Skeletal muscle cell (primary cell): ENCODE data around the gene GARIN1A.

ENCODE experiments used
- DNase-seq: peaks from one replicate; pipeline ENCODE4 v3.0.0-alpha.2; 2010; ENCODE audit warnings: low read depth
- H3K4me3 ChIP-seq: 2 replicates; pipeline ENCODE4 v1.5.1; 2011; ENCODE audit warnings: low read depth, mild to moderate bottlenecking, control low read depth, low read length, moderate library complexity

GARIN1A gene

GRCh38 chr7:128708824-128709223 lies 36.7 kb downstream of the GARIN1A start:
- DNase-seq: no peak
- H3K4me3 ChIP-seq: no peak overlapping the region

DNA sequence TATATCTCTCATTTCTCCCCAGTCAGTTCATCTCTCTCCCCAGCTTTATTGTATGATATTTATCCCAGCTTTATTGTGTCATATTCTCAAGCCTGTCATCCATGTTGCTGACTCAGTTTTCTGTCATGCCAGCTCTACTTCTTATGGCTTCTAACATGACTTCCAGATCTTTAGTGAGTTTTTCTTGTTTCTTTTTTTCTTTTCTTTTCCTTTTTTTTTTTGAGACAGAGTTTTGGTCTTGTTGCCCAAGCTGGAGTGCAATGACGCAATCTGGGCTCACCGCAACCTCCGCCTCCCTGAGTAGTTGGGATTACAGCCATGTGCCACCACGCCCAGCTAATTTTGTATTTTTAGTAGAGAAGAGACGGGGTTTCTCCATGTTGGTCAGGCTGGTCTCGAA lies 38.4 kb downstream of the GARIN1A start:
- DNase-seq: no peak
- no peak overlapping the region for H3K4me3 ChIP-seq

GRCh38 chr7:128713794-128714193 lies 41.7 kb downstream of the GARIN1A start:
- DNase-seq: no peak
- H3K4me3 ChIP-seq: no peak overlapping the region

DNA sequence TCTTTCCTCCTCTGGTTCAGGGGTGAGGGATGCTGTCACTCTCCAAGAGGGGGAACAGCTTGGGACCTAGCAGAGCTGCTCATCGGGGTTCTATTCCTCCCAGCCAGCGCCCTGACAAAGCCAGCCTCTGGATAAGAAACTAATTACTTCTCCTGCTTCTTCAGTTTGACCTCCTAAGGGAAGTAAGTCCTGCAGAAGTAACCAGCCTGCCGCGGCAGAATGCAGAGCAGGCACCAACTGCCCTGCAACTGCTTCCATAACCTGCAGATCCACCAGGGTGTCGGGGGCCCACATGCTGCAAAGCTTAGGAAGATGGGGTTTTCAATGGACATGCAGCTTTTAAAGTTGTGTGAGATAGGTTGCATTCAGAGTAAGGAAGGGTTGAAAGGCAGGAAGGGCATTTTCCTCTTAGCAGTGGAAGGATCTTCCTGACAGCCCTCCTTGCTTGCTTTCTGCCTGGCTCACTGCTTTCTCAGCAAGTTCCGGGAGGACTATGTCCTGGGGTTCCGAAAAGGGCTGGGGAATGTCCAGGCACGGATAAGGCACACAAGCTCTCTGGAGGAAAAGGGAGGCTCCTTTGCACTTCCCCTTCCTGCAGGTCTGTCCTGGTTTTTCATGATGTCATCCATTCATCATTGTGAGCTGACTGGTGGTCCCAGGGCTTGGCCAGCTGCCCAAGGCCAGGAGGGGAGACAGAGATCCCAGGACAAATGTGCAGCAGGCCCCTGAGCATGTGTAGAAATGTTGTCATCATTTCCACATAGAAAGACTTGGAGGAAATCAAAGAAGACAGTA lies 42.8 kb downstream of the GARIN1A start:
- DNase-seq: no peak

DNA sequence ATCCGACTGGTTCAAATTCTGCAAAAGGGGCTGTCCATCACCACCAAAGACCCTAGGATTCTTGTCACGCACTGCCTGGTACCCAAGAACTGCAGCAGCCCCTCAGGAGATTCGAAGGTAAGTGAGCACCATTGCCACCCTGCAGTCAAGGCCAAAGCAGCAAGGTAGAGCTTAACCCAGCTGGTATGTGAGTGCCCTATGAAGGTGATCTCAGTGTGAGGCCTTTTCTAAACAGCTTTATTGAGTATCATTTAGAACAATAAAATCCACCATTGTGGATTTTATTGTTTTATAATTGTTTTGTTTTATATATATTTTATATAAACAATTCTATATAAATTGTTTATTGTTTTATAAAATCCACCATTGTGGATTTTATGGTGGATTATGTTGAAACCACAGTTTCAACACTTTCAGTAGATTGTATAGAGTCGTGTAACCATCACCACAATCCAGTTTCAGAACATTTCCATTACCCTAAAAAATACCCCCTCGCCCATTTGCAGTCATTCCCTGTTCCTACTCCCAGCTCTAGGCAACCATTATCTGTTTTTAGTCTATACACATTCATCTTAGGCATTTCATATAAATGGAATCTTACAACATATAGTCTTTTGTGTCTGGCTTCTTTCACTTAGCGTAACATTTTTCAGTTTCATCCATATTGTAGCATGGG lies 47.0 kb downstream of the GARIN1A start:
- DNase-seq: no peak

More for the DNA sequence above, 42.8 kb downstream of the GARIN1A start:
- no peak overlapping the region for H3K4me3 ChIP-seq

DNA sequence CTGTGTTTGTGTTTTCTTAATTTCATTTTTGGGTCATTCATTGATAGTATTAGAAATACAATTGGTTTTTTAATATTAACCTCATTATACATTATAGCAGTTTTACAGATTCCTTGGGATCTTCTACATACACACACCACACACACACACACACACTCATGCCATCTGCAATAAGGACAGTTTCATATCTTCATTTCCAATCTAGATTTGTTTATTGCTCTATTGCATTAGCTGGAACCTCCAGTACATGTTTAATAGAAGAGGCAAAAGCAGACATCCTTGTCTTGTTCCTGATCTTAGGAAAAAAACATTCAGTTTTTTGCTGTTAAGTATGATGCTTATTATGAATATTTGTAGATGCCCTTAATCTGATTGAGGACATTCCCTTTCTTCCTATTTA lies 49.3 kb downstream of the GARIN1A start:
- no peak overlapping the region for H3K4me3 ChIP-seq
- no peak for DNase-seq

More for the DNA sequence above, 47.0 kb downstream of the GARIN1A start:
- H3K4me3 ChIP-seq: no peak overlapping the region
